ENCODE data around the gene GPANK1. TPM values are rescaled to one million over a fixed set of nuclear protein-coding genes. Genes with fewer than 3 reads are reported as not detected.

GPANK1 gene
- total and polyA plus RNA-seq, 2 of the 13 experiments (the other 11 are each of a cell fraction or from before 2014, with no cell fraction given): 15.4 to 22.8 TPM

DNA sequence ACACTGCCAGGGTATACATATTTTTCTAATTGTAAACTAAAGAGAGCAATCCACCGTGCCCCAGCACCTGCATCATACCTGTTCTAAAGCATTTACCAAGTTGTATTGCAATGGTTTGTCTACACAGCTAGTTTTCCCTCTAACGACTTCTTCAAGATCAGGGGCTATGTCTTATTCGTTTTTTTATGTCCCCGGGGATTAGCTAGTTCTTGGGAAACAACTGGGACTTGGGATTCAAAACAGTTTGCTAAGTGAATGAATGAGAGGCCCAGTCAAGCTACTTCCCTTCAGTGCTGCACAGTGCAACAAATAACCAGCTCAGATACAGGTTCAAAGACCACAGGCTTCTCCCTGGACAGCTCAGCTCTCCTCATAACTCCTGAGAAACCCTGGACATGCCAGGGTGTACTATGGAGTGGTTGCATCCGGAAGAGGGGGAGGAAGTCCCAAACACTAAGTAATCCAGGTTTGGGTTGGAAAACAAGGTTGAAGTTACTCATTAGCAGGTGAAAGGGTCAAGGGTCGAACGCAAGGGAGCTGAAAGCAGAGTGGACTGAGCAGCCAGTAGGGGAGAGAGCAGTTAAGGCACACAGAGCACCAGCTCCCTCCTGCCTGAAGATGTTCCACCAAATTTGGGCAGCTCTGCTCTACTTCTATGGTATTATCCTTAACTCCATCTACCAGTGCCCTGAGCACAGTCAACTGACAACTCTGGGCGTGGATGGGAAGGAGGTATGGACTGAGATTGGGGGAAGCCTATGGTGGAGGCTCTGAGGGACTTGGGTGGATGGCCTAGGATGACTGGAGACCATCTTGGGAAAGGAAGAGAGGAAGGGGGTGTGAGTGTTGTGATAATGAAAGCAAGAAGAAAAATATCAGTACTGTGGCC lies 9.2 kb downstream of the GPANK1 start, which contains the start of gene APOM (continued):
- TF ChIP-seq ZNF556 (CRISPR knock-in tag; IDR thresholded peaks at IDR 0.05; ENCODE audit: borderline replicate concordance) (peak; percentile 89; the same call in 1 of the 2 replicates), ZNF136 (CRISPR knock-in tag; IDR thresholded peaks at IDR 0.05; ENCODE audit: low read depth) (peak; percentile 79; the same call in 1 of the 2 replicates), ZNF207 (IDR thresholded peaks at IDR 0.05; ENCODE audit: borderline replicate concordance) (no peak), SALL1 (CRISPR knock-in tag; IDR thresholded peaks at IDR 0.05) (peak; percentile 97), KAT8 (CRISPR knock-in tag; IDR thresholded peaks at IDR 0.05) (peak; percentile 92), ZNF557 (CRISPR knock-in tag; IDR thresholded peaks at IDR 0.05) (peak; percentile 99), MZF1 (CRISPR knock-in tag; IDR thresholded peaks at IDR 0.05; ENCODE audit: borderline replicate concordance) (no peak), SMARCE1 (IDR thresholded peaks at IDR 0.05; ENCODE audit: borderline replicate concordance) (no peak), ZBTB8A (CRISPR knock-in tag; IDR thresholded peaks at IDR 0.05; ENCODE audit: borderline replicate concordance, low read depth) (peak; percentile 73; the same call in 1 of the 2 replicates), ZNF552 (CRISPR knock-in tag; IDR thresholded peaks at IDR 0.05; ENCODE audit: borderline replicate concordance) (peak; percentile 68; the same call in 1 of the 2 replicates), ZC3H13 (CRISPR knock-in tag; IDR thresholded peaks at IDR 0.05) (no peak; the same call in 1 of the 2 replicates), TBL1XR1 (IDR thresholded peaks at IDR 0.05; ENCODE audit: borderline replicate concordance, low read length, partially characterized antibody) (peak; percentile 86), ELF3 (CRISPR knock-in tag; IDR thresholded peaks at IDR 0.05) (peak; percentile 98), ZSCAN25 (CRISPR knock-in tag; IDR thresholded peaks at IDR 0.05) (peak; percentile 90), MEIS2 (CRISPR knock-in tag; IDR thresholded peaks at IDR 0.05) (peak; percentile 97), POLR2G (IDR thresholded peaks at IDR 0.05; ENCODE audit: low read depth, low read length) (peak; percentile 99), CEBPZ (IDR thresholded peaks at IDR 0.05; ENCODE audit: low read length) (no peak), ZNF337 (CRISPR knock-in tag; IDR thresholded peaks at IDR 0.05; ENCODE audit: borderline replicate concordance, low read depth) (peak; percentile 90; the same call in 1 of the 2 replicates), PHF21A (CRISPR knock-in tag; IDR thresholded peaks at IDR 0.05) (peak; percentile 98), FLYWCH1 (CRISPR knock-in tag; IDR thresholded peaks at IDR 0.05) (no peak), ZNF124 (CRISPR knock-in tag; IDR thresholded peaks at IDR 0.05) (peak; percentile 87)
- TF ChIP-seq, protein P1, sequence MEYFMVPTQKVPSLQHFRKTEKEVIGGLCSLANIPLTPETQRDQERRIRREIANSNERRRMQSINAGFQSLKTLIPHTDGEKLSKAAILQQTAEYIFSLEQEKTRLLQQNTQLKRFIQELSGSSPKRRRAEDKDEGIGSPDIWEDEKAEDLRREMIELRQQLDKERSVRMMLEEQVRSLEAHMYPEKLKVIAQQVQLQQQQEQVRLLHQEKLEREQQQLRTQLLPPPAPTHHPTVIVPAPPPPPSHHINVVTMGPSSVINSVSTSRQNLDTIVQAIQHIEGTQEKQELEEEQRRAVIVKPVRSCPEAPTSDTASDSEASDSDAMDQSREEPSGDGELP (IDR thresholded peaks at IDR 0.05; ENCODE audit: borderline replicate concordance, low read depth): peak; percentile 90; the same call in 1 of the 2 replicates
- TF ChIP-seq, protein P2, sequence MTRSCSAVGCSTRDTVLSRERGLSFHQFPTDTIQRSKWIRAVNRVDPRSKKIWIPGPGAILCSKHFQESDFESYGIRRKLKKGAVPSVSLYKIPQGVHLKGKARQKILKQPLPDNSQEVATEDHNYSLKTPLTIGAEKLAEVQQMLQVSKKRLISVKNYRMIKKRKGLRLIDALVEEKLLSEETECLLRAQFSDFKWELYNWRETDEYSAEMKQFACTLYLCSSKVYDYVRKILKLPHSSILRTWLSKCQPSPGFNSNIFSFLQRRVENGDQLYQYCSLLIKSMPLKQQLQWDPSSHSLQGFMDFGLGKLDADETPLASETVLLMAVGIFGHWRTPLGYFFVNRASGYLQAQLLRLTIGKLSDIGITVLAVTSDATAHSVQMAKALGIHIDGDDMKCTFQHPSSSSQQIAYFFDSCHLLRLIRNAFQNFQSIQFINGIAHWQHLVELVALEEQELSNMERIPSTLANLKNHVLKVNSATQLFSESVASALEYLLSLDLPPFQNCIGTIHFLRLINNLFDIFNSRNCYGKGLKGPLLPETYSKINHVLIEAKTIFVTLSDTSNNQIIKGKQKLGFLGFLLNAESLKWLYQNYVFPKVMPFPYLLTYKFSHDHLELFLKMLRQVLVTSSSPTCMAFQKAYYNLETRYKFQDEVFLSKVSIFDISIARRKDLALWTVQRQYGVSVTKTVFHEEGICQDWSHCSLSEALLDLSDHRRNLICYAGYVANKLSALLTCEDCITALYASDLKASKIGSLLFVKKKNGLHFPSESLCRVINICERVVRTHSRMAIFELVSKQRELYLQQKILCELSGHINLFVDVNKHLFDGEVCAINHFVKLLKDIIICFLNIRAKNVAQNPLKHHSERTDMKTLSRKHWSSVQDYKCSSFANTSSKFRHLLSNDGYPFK (CRISPR knock-in tag; IDR thresholded peaks at IDR 0.05; ENCODE audit: borderline replicate concordance): peak; percentile 40; the same call in 1 of the 2 replicates

Data from HepG2 (cell line).